SK-MEL-5 (cell line): Measurements from ENCODE around the gene SCMH1. TPM values are rescaled to one million over a fixed set of nuclear protein-coding genes. Genes with fewer than 3 reads are reported as not detected.
"Not testable (repeated sequence)": the region's sequence is repeated elsewhere in the genome, so short reads cannot be mapped to it uniquely, and the experiment has no call there.

Experiments
- DNase-seq: peaks from one replicate; pipeline ENCODE4 v3.0.0-alpha.2; 2016; ENCODE audit warnings: low read depth, low spot score
- in situ Hi-C: cut with HindIII; loops from 2 replicates; pipeline ENCODE4 v1.10.0; 2016; ENCODE audit warnings: low sequenced_read_pairs, high pct_unique_total_duplicates, low pct_unique_long_range_greater_than_20kb
- total RNA-seq: library from RNA; depleted of rRNA; stranded (reverse); fragments of >200 nt; shearing (Covaris generic); gene quantifications from 2 replicates; pipeline ENCODE4 v1.2.3, GENCODE V29; 2014

Gene SCMH1
- total RNA-seq, 1 experiment from 2014 or later = 16.8 TPM

DNA sequence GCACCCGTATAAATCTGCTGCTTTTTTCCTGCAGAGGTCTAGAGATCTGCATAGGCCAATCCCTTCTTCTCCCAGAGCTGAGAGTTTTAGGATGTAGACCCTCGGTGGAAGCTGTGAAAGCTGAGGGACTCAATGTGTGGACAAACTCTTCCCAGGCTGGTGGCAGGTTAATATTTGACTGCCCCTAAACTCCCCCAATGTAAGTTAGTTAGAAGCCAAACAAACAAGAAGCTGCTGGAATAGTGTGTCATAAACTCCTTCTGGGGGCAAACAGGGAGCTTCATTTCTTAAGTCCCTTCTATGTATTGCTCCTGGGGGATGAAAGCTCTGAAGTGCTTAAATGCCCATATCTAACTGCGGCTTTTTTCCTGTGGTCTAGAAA lies 72.3 kb downstream of the SCMH1 start:
- DNase-seq = no peak
- in situ Hi-C loops = no loop called here

GRCh38 chr1:41169066-41169798 lies 72.9 kb downstream of the SCMH1 start:
- DNase-seq = no peak
- in situ Hi-C loops = no loop called here

DNA sequence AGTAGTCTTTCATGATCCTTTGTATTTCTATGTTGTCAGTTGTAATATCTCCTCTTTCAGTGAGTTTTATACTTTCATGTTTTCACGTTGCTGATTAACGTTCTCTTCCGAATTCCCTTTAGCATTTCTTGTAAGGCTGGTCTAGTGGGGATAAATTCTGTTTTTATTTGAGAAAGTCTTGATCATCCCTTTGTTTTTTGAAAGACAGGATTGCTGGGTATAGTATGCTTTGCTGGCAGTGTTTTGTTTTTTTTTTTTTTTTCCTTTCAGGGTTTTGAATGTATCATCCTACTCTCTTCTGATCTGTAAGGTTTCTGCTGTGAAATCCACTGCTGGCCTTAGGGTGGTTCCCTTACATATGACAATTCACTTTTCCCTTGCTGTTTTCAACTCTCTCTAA lies 74.4 kb downstream of the SCMH1 start:
- in situ Hi-C loops = no loop called here
- DNase-seq = no peak

GRCh38 chr1:41164727-41165126 lies 77.4 kb downstream of the SCMH1 start:
- in situ Hi-C loops = no loop called here
- no peak for DNase-seq

DNA sequence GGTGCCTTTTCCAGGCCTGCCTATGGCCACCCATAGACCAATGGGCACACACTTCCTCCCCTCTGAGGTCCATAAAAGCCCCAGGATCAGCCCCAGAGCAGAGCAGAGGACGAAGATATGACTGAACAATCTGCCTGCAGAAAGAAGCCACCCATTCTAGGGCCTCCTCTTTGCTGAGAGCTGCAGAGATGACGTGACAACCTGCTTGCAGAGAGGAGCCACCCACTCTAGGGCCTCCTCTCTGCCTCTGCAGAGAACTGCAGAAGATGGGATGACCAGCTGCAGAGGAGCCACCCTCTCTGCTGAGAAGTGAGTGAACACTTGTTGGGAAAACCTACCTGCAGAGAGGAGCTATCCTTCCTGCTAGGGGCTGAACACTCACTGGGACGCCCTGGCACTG lies 79.7 kb downstream of the SCMH1 start:
- no peak for DNase-seq
- in situ Hi-C loops = no loop called here

DNA sequence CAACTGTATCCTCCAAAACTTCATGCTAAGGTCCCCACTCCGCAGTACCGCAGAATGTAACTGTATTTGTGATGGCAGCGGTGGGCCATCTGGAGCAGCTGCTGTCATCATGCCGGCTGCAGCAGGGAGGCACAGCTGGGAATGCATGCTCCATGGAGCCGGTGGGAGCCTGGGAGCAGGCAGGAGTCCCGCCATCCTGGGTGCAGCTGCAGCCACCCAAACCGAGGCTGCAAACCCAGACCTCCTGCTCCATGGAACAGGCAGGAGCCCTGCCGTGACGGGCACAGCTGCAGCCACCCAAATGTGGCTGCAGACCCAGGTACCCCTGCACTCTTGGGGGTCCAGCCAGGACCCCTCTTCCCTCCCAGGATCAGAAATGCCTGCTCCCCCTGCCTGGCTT lies 80.3 kb downstream of the SCMH1 start:
- in situ Hi-C loops = no loop called here

DNA sequence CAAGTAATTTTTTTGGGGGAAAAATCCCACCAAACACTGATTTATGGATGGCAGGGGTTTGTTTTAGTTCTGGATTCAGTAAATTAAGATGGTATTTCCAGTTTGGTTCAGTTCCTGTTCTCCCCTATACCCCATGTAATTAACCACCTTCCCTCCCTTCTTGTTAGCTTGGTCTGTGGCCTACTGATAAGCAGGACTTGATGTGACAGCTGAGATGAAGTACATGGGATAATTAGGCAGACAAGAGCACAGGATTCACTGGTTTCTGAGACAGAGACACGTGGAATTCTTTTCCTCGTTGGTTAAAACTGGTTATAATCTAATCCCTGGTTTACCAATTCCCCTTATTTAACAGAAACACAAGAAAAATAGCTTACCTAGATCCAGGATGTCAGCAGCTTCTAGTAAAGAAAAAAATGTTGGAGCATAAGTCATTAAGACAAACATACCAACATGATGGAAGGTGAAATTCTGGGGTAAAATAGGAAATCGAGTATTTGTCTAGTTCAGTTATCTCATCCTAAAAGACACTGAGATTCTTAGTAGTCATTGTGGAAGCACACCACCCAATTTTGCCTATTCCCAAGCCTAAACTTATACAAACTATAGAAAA lies 81.5 kb downstream of the SCMH1 start:
- in situ Hi-C loops = no loop called here
- no peak for DNase-seq

More for the DNA sequence above, 80.3 kb downstream of the SCMH1 start:
- no peak for DNase-seq

GRCh38 chr1:41158966-41159365 lies 83.1 kb downstream of the SCMH1 start:
- no peak for DNase-seq
- in situ Hi-C loops = no loop called here

DNA sequence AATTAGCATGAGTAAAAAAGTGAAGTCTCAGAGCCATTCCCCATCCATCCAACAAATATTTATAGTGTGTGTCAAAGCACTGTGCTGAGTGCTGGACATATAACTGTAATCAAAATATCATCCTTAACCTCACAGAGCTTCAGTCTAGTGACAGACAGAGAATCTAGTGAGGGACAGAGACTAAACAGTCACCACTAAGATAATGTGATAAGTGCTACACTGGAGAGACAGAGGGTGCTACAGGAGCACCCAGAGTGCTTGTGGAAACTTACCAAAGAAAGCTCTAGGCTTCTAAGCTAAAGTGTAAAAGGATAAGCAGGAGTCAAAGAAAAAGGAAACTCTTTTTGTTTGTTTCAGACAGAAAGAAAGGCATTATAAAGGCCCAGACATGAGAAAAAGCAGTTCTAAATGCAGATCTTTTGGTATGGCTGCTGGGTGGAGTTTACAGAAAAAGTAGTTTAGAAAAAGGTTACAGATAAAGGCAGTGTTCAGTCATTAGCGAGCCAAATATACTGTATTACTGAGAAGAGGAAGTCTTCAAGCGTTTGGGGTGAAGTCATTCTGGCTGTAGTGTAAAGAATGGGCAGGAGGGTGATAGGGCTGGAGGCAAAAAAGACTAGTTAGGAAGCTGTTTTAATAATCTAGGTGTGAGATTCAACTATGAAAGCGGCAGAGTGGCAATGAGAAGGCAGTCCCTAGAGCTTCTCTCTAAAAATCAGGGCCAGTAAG lies 83.8 kb downstream of the SCMH1 start:
- in situ Hi-C loops = no loop called here

DNA sequence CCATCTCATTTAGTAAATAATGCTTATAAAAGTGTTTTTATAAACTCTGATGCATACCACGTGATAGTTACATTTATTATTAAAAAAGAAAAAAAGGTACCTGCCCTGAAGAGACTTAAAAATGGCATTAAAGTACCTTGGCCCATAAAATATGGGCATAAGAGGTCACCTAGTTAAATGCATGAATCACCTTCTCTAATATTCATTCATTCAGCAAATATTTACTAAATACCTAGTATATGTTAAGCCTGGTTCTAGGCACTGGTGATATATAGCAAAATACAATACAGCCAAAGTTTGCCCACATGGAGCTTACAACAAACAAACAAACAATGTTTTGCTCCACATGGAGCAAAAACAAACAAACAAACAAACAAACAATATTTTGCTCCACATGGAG lies 87.0 kb downstream of the SCMH1 start:
- in situ Hi-C loops = no loop called here
- no peak for DNase-seq

More for the DNA sequence above, 83.8 kb downstream of the SCMH1 start:
- DNase-seq = no peak

DNA sequence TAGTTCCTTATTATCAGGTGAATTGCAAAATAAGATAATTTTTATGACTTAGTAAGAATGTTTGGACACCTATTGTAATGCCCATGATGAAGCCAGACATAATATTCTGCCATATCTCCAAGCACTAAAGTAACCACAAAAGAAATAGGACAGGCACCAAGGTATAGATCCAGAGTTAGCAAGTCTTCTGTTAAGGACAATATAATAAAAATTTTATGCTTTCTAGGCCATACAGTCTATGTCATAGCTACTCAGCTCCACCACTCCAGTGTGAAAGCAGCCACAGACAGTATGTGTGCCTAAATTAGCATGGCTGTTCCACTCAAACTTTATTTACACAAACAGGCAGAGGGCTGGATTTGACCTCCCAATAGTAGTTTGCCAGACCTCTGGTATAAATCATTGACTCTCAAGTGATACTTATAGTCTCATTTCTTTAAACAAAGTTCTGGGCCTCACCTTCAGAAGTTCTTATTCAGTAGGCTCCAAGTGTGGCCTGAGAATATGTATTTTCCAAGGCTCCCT lies 88.3 kb downstream of the SCMH1 start:
- in situ Hi-C loops = no loop called here
- DNase-seq = no peak

DNA sequence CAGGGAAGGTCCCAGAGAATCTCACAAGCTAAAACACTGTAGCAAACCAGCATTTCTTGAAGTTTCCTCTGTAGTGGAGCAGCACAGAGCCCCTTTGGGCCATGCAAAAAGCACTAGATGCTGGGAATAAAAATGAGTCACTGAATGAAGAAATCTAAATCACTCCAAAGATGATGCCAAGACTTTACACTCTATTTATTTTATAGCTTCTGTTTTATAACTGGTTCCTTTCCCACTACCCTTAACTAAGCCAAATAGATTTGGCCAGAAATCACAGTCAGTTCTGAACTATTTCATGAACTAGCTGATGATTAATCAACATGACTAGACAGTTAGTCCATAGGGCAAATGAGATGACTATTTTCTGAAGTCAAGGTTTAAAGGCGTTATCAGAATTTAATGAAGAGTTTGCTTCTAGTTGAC lies 89.5 kb downstream of the SCMH1 start:
- in situ Hi-C loops = no loop called here
- DNase-seq = no peak

DNA sequence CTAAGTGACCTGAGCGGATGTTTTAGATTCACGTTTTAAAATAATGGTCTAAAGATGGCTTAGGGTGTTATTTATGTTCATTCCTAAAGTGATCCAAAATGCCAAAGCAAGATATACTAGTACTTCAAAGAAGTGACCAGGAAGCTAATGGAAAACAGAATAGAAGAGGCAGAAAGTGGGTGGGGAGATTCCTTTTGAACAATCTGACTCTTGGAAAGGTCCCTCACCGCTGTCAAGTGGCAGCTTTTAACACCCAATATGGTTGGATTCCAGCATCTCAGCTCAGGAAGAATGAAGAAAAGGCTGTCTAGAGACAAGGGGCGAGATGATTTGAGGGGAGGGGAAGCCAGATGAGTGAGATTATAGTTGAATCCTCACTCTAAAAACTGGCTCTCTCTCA lies 90.3 kb downstream of the SCMH1 start:
- no peak for DNase-seq
- in situ Hi-C loops = no loop called here

DNA sequence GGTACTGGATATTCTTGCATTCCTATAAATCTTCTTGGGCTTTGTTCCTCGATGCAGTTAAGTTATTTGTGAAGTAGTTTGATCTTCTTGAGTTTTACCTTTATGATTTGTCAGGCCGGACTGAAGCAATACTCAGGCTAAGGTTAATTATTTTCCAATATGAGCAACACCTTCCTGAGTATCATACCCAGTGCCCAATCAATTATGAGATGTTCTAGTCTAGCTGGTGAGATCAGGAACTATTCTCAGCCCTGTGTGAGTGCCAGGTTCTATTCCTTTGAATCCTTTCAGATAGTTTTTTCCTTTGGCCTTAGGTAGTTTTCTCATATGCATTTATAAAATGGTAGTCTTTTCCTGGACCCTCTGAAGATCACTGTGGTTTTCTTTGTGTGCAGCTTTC lies 92.5 kb downstream of the SCMH1 start:
- in situ Hi-C loops = no loop called here

DNA sequence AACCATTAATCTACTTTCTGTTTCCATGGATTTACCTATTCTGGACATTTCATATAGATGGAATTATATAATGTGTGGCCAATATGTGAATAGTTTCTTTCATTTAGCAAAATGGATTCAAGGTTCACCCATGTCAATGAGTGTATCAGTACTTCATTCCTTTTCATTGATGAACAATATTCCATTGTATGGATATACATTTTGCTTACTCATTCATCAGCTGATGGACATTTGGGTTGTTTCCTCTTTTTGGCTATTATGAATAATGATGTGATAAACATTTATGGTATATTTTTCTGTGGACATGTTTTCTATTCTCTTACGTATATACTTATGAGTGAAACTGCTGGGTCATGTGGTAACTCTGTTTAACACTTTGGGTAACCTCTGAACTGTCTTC lies 97.8 kb downstream of the SCMH1 start:
- in situ Hi-C loops = no loop called here
- DNase-seq = no peak

More for the DNA sequence above, 92.5 kb downstream of the SCMH1 start:
- DNase-seq = no peak

- DNase-seq = no peak
- in situ Hi-C loops = no loop called here
These were observed 103.6 kb downstream of the SCMH1 start for GRCh38 chr1:41138549-41138948.

DNA sequence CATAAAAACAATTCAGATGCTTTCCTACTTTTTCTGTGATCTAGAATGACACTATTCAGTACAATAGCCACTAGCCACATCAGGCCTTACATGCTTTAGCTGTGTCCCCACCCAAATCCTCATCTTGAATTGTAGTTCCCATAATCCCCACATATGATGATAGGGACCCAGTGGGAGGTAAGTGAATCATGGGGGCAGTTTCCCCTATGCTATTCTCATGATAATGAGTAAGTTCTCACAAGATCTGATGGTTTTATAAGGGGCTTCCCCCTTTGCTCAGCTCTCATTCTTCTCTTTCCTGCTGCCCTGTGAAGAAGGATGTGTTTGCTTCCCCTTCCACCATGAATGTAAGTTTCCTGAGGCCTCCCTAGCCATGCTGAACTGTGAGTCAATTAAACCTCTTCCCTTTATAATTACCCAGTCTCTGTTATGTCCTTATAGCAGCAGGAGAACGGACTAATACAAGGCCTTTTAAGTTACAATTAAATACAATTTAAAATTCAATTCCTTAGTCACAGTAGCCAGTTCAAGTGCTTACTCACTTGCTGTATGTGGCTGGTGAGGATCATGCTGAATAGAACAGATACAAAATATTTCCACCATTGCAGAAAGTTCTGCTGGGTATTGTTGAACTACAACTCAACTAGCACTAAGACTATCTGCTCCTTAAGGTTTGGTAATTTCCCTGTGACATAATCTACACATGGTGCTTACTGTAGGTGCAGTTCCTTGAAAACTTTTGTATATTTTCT lies 106.7 kb downstream of the SCMH1 start:
- no peak for DNase-seq
- in situ Hi-C loops = no loop called here

DNA sequence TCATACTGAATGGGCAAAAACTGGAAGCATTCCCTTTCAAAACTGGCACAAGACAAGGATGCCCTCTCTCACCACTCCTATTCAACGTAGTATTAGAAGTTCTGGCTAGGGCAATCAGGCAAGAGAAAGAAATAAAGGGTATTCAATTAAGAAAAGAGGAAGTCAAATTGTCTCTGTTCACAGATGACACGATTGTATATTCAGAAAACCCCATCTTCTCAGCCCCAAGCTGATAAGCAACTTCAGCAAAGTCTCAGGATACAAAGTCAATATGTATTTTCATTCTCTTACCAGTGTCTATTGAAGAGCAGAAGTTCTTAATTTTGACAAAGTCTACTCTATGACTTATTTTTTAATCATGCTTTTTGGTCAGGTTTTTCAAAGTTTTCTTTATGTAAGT lies 107.8 kb downstream of the SCMH1 start:
- in situ Hi-C loops, DNase-seq: not testable (repeated sequence)
